Upper lobe of left lung (tissue), 4 donors: Measurements from ENCODE around the gene TUBA1C.

Source experiments
- POLR2A ChIP-seq, 4 donors: fragments of 450-650 bp; IDR thresholded peaks; one replicate each; pipeline ENCODE4 v1.5.1; 2016 to 2017; ENCODE audit warnings: antibody characterized with exemption in 4 of 4, mild to moderate bottlenecking in 2 of 4
- POLR2AphosphoS5 ChIP-seq, 2 donors: sonication (generic); formaldehyde crosslinking; IDR thresholded peaks; one replicate each; pipeline ENCODE4 v1.5.1; 2017; ENCODE audit warnings: antibody characterized with exemption in 2 of 2
- TF ChIP-seq, protein P1 (sequence below), 6 experiments: fragments of 450-650 bp in 4 of 6; fragments of 200-600 bp in 2 of 6; sonication (generic) in 2 of 6; IDR thresholded peaks; one replicate each; pipeline ENCODE4 v1.5.1; 2016 to 2019; ENCODE audit warnings: antibody characterized with exemption in 6 of 6

DNA sequence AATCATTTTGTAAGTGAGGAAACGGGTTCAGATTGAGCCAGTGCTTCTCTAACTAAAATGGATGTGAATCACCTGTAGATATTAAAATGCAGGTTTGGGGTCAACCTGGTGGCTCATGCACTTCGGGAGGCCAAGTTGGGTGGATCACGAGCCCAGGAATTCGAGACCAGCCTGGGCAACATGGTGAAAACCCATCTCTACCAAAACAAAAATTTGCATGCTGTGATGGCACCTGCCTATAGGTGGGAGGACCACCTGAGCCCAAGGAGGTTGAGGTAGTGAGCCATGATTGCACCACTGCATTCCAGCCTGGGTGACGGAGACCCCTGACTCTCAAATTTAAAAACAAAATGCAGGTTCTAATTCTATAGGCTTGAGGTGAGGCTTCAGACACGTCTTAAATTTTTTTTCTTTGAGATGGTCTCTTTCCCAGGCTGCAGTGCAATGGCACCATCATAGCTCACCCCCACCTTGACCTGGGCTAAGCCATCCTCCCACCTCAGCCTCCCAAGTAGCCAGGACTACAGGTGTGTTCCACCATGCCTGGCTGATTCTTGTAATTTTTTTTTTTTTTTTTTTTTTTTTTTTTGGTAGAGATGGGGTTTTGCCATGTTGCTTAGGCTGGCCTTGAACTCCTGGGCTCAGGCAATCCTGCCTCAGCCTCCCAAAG lies 9.0 kb downstream of the TUBA1C start:
- TF ChIP-seq, protein P1, sequence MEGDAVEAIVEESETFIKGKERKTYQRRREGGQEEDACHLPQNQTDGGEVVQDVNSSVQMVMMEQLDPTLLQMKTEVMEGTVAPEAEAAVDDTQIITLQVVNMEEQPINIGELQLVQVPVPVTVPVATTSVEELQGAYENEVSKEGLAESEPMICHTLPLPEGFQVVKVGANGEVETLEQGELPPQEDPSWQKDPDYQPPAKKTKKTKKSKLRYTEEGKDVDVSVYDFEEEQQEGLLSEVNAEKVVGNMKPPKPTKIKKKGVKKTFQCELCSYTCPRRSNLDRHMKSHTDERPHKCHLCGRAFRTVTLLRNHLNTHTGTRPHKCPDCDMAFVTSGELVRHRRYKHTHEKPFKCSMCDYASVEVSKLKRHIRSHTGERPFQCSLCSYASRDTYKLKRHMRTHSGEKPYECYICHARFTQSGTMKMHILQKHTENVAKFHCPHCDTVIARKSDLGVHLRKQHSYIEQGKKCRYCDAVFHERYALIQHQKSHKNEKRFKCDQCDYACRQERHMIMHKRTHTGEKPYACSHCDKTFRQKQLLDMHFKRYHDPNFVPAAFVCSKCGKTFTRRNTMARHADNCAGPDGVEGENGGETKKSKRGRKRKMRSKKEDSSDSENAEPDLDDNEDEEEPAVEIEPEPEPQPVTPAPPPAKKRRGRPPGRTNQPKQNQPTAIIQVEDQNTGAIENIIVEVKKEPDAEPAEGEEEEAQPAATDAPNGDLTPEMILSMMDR (IDR thresholded peaks at IDR 0.05) = no peak
- TF ChIP-seq POLR2AphosphoS5 (IDR thresholded peaks at IDR 0.05) = no peak
- no peak for TF ChIP-seq POLR2A (IDR thresholded peaks at IDR 0.05)
